Measurements from ENCODE around the gene UTP25.

The UTP25 gene

DNA sequence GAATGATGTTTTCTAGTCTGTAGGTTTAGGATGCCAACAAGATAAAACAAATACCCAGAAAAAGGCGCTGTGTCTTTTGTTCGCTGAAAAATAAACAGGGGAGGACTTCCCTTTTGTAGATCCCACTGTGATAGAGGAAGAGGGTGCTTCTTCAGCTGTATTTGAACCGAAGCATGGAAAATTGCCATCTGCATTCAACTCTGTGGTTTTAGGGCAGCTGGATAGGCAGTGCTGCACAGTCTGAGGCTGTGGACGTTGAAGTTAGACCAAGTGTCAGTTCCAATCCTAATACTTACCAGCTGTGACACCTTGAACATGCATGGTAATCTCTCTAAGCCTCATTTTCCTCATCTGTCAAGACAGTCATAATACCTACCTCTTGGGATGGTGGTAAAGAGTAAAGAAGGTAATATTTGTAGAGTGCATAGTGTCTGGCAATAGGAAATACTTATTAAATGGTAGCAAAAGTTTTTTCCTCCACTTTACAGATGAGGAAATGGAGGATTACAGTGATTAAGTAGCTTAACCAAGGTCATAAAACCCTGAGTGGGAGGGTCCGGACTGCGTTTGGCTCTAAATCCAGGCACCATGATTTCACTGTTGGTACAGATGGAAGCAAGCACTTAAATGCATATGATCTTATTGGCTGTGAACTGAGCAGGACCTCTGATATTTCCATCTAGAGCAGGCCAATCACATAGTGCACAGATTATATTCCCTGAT, 48.5 kb downstream of the UTP25 start:
- in situ Hi-C loops (cut with MboI; ENCODE audit: low pct_unique_long_range_greater_than_20kb, low sequenced_read_pairs, unreplicated experiment) = no loop called here
- TF ChIP-seq, protein P1, sequence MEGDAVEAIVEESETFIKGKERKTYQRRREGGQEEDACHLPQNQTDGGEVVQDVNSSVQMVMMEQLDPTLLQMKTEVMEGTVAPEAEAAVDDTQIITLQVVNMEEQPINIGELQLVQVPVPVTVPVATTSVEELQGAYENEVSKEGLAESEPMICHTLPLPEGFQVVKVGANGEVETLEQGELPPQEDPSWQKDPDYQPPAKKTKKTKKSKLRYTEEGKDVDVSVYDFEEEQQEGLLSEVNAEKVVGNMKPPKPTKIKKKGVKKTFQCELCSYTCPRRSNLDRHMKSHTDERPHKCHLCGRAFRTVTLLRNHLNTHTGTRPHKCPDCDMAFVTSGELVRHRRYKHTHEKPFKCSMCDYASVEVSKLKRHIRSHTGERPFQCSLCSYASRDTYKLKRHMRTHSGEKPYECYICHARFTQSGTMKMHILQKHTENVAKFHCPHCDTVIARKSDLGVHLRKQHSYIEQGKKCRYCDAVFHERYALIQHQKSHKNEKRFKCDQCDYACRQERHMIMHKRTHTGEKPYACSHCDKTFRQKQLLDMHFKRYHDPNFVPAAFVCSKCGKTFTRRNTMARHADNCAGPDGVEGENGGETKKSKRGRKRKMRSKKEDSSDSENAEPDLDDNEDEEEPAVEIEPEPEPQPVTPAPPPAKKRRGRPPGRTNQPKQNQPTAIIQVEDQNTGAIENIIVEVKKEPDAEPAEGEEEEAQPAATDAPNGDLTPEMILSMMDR (IDR thresholded peaks at IDR 0.05; ENCODE audit: extremely low read depth, insufficient read depth, missing control alignments) = no peak
- DNase-seq (ENCODE audit: low spot score) = no peak

DNA sequence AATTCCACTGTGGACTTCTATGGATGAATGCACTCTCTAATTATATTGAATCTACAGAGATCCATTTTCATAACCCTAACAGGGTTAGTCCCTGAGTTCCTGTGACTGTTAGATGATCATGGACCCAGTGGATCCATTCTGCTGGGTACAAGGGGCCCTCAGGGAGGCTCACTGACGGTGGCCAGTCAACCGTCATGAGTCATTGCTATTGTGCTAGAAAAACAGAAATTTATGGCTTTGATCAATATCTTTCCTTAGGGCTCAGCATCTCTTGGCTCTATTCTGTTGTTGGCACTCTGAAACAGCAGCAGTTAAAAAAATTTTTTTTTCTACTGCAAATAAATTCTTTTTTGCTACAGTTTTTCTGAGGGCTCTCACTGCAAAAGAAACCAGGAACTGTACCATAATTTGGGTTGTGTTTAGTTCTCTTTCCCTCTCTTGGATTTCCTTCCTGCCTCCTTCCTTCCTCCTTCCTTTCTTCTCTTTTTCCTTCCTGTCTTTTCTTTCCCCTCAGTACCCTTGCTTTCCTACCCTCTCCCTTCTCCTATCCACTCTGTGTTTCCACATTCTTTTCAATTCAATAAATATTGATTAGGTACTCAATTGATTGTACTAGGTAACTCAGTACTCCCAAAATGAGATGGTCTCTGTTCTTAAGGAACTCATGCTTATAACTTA, 49.5 kb downstream of the UTP25 start:
- TF ChIP-seq, protein P1 (IDR thresholded peaks at IDR 0.05; ENCODE audit: extremely low read depth, insufficient read depth, missing control alignments) = no peak
- no peak for DNase-seq (ENCODE audit: low spot score)
- in situ Hi-C loops (cut with MboI; ENCODE audit: low pct_unique_long_range_greater_than_20kb, low sequenced_read_pairs, unreplicated experiment) = no loop called here

DNA sequence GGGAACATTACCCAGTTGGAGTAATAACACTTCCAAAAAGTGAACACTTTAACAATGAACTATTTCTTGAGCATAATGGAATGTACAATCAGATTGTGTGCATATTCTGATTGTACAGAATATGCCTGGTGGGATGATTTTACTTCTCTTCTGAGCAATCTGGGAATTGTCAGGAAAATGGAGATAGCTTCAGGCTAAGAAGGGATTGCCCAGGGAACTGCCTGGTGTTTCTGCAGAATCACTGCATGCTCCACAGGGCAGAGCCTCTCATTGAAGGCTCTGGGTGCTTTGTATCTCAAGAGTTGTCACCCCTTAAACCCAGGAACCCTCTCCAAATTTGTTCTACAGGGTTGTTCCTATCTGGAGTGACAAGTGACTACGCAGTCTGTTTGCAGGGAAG, 51.2 kb downstream of the UTP25 start:
- in situ Hi-C loops (cut with MboI; ENCODE audit: low pct_unique_long_range_greater_than_20kb, low sequenced_read_pairs, unreplicated experiment) = no loop called here
- DNase-seq (ENCODE audit: low spot score) = no peak
- TF ChIP-seq, protein P1 (IDR thresholded peaks at IDR 0.05; ENCODE audit: extremely low read depth, insufficient read depth, missing control alignments) = no peak

DNA sequence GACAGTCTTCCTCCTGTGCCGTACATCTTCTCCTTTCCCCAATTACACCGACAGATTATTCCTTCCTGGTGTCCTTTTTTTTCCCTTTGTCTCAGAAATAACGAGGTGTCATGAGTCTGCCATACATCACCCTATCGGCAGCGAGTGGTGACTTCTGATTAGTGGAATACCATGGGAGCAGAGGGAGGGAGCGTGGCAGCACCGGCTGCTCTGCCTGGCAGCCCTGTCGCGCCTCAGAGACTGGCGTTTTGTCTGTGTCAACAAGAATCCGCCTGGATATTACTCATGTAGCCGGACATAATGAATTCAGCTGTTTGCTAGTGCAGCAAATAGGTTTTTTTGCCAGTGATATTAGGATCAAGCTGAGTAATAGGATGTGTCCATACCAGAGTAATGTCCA, 51.8 kb downstream of the UTP25 start:
- in situ Hi-C loops (cut with MboI; ENCODE audit: low pct_unique_long_range_greater_than_20kb, low sequenced_read_pairs, unreplicated experiment) = no loop called here
- no peak for DNase-seq (ENCODE audit: low spot score)
- TF ChIP-seq, protein P1 (IDR thresholded peaks at IDR 0.05; ENCODE audit: extremely low read depth, insufficient read depth, missing control alignments) = no peak

DNA sequence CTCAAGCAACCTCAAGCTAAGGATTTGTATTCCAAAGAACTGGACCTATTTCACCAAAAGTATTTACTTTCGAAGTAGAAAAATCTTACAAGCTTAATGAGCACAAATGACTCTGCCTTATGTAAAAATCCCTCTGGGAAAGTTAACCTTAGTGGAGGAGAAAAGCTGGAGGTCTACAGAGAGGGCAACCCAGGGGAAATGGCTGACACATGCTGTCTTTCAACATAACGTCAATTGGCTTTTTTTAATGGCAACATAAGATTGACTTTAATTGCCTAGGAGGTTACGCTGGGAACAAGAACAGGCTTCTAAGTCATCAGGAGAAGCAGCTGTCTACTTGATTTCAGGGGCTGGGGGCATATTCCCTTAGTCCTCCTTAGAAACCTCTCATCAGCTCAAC, 52.3 kb downstream of the UTP25 start:
- in situ Hi-C loops (cut with MboI; ENCODE audit: low pct_unique_long_range_greater_than_20kb, low sequenced_read_pairs, unreplicated experiment) = no loop called here
- TF ChIP-seq, protein P1 (IDR thresholded peaks at IDR 0.05; ENCODE audit: extremely low read depth, insufficient read depth, missing control alignments) = no peak
- DNase-seq (ENCODE audit: low spot score) = no peak

DNA sequence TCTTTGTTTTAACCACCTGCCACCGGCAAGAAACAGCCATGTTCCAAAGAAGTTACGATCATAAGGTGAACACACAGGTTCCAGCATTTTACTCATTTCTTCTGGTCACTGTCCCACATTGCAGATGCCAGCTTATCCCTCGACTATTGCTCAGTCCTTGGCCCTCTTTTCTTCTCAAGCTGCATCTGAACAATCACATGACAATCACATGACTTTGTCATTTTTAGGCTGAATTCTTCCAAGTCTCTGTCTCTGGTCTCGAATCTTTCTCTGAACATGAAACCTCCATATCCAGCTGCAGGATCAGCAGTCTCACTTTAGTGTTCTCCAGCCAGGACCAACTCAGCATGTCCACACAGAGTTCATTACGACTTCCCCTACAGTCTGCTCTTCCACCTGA, 53.8 kb downstream of the UTP25 start:
- in situ Hi-C loops (cut with MboI; ENCODE audit: low pct_unique_long_range_greater_than_20kb, low sequenced_read_pairs, unreplicated experiment) = no loop called here

More for the DNA sequence above, 53.8 kb downstream of the UTP25 start:
- TF ChIP-seq, protein P1 (IDR thresholded peaks at IDR 0.05; ENCODE audit: extremely low read depth, insufficient read depth, missing control alignments) = no peak
- no peak for DNase-seq (ENCODE audit: low spot score)
